ENCODE data around the gene YBEY. TPM values are rescaled to one million over a fixed set of nuclear protein-coding genes. Genes with fewer than 3 reads are reported as not detected.

The YBEY gene
- total and polyA plus RNA-seq, 2 of the 13 experiments (the other 11 are each of a cell fraction or from before 2014, with no cell fraction given), result 6.5 to 8.9 TPM

- POLR2A ChIA-PET, result interaction anchor here (0.6 to 1.9 kb wide), 11 partner anchors 10 to 364 kb away, joined by 3 to 8 read pairs (median 4); partner anchors contain the start of genes LSS and MCM3AP
- TF ChIP-seq MAZ (IDR thresholded peaks at IDR 0.05; ENCODE audit: borderline replicate concordance, low read depth, low read length), result no peak
- TF ChIP-seq MAZ (CRISPR knock-in tag; IDR thresholded peaks at IDR 0.05; ENCODE audit: low read depth), result peak; percentile 11; the same call in 1 of the 2 replicates
- 0 out of 2 replicates have a peak, but pooled peaks have one; percentile 17 for TF ChIP-seq ZFP36L1 (CRISPR knock-in tag; IDR thresholded peaks at IDR 0.05)
- no peak for TF ChIP-seq ZNF101 (CRISPR knock-in tag; IDR thresholded peaks at IDR 0.05; ENCODE audit: borderline replicate concordance, low read depth)
- peak; percentile 78; the same call in 1 of the 2 replicates for TF ChIP-seq ARID4A (CRISPR knock-in tag; IDR thresholded peaks at IDR 0.05; ENCODE audit: borderline replicate concordance)
- no peak for TF ChIP-seq ZNF12 (CRISPR knock-in tag; IDR thresholded peaks at IDR 0.05)
- TF ChIP-seq ZNF143 (CRISPR knock-in tag; IDR thresholded peaks at IDR 0.05), result peak; percentile 8; the same call in 1 of the 2 replicates
- peak; percentile 38; the same call in 1 of the 2 replicates for TF ChIP-seq TAF1 (CRISPR knock-in tag; IDR thresholded peaks at IDR 0.05)
- TF ChIP-seq PHF20 (CRISPR knock-in tag; IDR thresholded peaks at IDR 0.05), result peak; percentile 79
- TF ChIP-seq FOXA1 (IDR thresholded peaks at IDR 0.05), result no peak
- TF ChIP-seq FOXA1 (CRISPR knock-in tag; IDR thresholded peaks at IDR 0.05), result 0 out of 2 replicates have a peak, but pooled peaks have one; percentile 17
- 0 out of 2 replicates have a peak, but pooled peaks have one; percentile 43 for TF ChIP-seq KLF12 (CRISPR knock-in tag; IDR thresholded peaks at IDR 0.05; ENCODE audit: borderline replicate concordance)
- no peak for TF ChIP-seq ZBTB4 (CRISPR knock-in tag; IDR thresholded peaks at IDR 0.05; ENCODE audit: borderline replicate concordance)
- no peak for TF ChIP-seq ZNF431 (CRISPR knock-in tag; IDR thresholded peaks at IDR 0.05; ENCODE audit: borderline replicate concordance, low read depth)
- peak; percentile 63; the same call in 1 of the 2 replicates for TF ChIP-seq SALL1 (CRISPR knock-in tag; IDR thresholded peaks at IDR 0.05)
- TF ChIP-seq SIN3A (IDR thresholded peaks at IDR 0.05; ENCODE audit: borderline replicate concordance, low read depth, low read length), result peak; percentile 70
- TF ChIP-seq FOXM1 (CRISPR knock-in tag; IDR thresholded peaks at IDR 0.05), result no peak
Measured at GRCh38 chr21:46295996-46296752, 10.0 kb downstream of the YBEY start.

More at GRCh38 chr21:46295996-46296752, 10.0 kb downstream of the YBEY start:
- Histone ChIP-seq H3K9ac (ENCODE audit: insufficient read depth, low read depth, low read length) (peak overlapping the region; percentile 60; the same call in 1 of the 2 replicates), H3K79me2 (ENCODE audit: insufficient read depth, low read length) (no peaks in the 10 kb centered on the region), H3K4me1 (ENCODE audit: insufficient read depth, low read length) (peaks cover 27% of the 10 kb centered on the region), H3K4me2 (ENCODE audit: low read depth, low read length) (peak overlapping the region; percentile 95), H3K27ac (ENCODE audit: extremely low read length, insufficient read depth, low read length) (peak overlapping the region; percentile 60), H3K4me3 (replicated peaks in 1 of 3; ENCODE audit: insufficient read depth in 1 of 3, low read depth in 2 of 3, low read length in 3 of 3) (peak overlapping the region; percentile 49 to 69 (median 67)), H3K27me3 (ENCODE audit: control insufficient read depth in 1 of 2, insufficient read depth in 2 of 2, low read length in 2 of 2) (no peaks in the 10 kb centered on the region), H3K36me3 (replicated peaks in 1 of 2; ENCODE audit: control insufficient read depth in 1 of 2, insufficient read depth in 2 of 2, low read length in 2 of 2) (peaks cover 1 to 18% of the 10 kb centered on the region in 2 experiments; a peak in 2 of 5 replicates), H2AFZ (ENCODE audit: low read length) (no peak overlapping the region), H4K20me1 (ENCODE audit: insufficient read depth, low read length) (no peaks in the 10 kb centered on the region), H3K9me3 (ENCODE audit: low read length) (no peaks in the 10 kb centered on the region)
- FAIRE-seq (peak; percentile 92), DNase-seq (ENCODE audit: low spot score) (peak; percentile 91), ATAC-seq (peak; percentile 96)
- CTCF ChIA-PET (ENCODE audit: low intra/inter-chr PET ratio, low total read pairs), result no interaction called here
- in situ Hi-C loops (cut with HindIII; ENCODE audit: extremely low pct_ligation_motif_present, low pct_unique_long_range_greater_than_20kb) (no loop called here), intact Hi-C loops (cut with micrococcal nuclease; ENCODE audit: unreplicated experiment) (no loop called here)
- 42% methylated on average over 7 of the region's 29 CpGs for WGBS (ENCODE audit: low lambda C conversion rate)
- no TSS peak for BruUV-seq (replicated peaks)
